Esophagus squamous epithelium (tissue), 4 donors: Measurements from ENCODE around the gene ALKBH1.

ENCODE experiments used
- CTCF ChIP-seq, 6 experiments: fragments of 450-650 bp in 4 of 6; fragments of 200-600 bp in 2 of 6; sonication (generic) in 2 of 6; IDR thresholded peaks; one replicate each; pipeline ENCODE4 v1.5.1; 2016 to 2019; ENCODE audit warnings: antibody characterized with exemption in 6 of 6, mild to moderate bottlenecking in 4 of 6, moderate library complexity in 4 of 6
- POLR2A ChIP-seq, 4 donors: fragments of 450-650 bp; IDR thresholded peaks; one replicate each; pipeline ENCODE4 v1.6.1; 2017; ENCODE audit warnings: antibody characterized with exemption in 4 of 4, mild to moderate bottlenecking in 4 of 4, moderate library complexity in 3 of 4

GRCh38 chr14:77667331-77667730, 40.5 kb downstream of the ALKBH1 start:
- TF ChIP-seq POLR2A (IDR thresholded peaks at IDR 0.05), result no peak
- no peak for TF ChIP-seq CTCF (IDR thresholded peaks at IDR 0.05)
